Measurements from ENCODE around the gene MYOCOS. TPM values are rescaled to one million over a fixed set of nuclear protein-coding genes. Genes with fewer than 3 reads are reported as not detected.
"Not testable (repeated sequence)": the region's sequence is repeated elsewhere in the genome, so short reads cannot be mapped to it uniquely, and the experiment has no call there.

MYOCOS gene
- total RNA-seq, 2 experiments from 2014 or later, result not detected

DNA sequence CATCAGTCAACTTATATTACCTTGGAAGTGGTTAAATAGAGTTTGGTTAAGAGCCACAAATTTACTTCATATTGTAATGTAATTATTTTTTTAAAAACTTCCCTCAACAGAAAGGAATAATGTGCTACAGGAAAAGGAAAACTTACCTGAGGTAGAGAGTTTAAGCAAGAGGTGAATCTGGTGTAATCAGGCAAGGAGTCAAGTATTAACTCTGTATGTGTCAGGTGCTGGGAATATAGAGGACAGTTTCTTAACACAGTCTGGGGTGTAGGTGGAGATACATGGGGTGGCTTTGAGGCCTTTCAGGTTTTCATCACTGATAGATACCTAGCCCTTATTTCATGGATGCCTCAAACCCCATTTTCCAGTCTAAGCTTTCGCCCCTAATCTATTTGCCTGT, 25.9 kb upstream of the MYOCOS start:
- Mint-ChIP-seq H3K9me3 (no peaks in the 10 kb centered on the region), H3K27me3 (no peaks in the 10 kb centered on the region), H3K27ac (peak overlapping the region; percentile 35), H3K4me1 (ENCODE audit: low read depth) (no peaks in the 10 kb centered on the region), H3K4me3 (no peak overlapping the region), H3K36me3 (ENCODE audit: low read depth) (peaks cover 34% of the 10 kb centered on the region)
- CTCF ChIA-PET, result interaction anchor here (0.8 kb wide), 1 partner anchor 389 kb away, joined by 3 read pairs; no protein-coding TSS in a partner anchor
- no peak for DNase-seq
- ATAC-seq, result no peak
- intact Hi-C loops (cut with micrococcal nuclease), result no loop called here
- TF ChIP-seq, protein P1, sequence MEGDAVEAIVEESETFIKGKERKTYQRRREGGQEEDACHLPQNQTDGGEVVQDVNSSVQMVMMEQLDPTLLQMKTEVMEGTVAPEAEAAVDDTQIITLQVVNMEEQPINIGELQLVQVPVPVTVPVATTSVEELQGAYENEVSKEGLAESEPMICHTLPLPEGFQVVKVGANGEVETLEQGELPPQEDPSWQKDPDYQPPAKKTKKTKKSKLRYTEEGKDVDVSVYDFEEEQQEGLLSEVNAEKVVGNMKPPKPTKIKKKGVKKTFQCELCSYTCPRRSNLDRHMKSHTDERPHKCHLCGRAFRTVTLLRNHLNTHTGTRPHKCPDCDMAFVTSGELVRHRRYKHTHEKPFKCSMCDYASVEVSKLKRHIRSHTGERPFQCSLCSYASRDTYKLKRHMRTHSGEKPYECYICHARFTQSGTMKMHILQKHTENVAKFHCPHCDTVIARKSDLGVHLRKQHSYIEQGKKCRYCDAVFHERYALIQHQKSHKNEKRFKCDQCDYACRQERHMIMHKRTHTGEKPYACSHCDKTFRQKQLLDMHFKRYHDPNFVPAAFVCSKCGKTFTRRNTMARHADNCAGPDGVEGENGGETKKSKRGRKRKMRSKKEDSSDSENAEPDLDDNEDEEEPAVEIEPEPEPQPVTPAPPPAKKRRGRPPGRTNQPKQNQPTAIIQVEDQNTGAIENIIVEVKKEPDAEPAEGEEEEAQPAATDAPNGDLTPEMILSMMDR (IDR thresholded peaks at IDR 0.05), result no peak
- POLR2A ChIA-PET, result interaction anchor here (1.1 kb wide), 1 partner anchor 39 kb away, joined by 3 read pairs; no protein-coding TSS in a partner anchor

DNA sequence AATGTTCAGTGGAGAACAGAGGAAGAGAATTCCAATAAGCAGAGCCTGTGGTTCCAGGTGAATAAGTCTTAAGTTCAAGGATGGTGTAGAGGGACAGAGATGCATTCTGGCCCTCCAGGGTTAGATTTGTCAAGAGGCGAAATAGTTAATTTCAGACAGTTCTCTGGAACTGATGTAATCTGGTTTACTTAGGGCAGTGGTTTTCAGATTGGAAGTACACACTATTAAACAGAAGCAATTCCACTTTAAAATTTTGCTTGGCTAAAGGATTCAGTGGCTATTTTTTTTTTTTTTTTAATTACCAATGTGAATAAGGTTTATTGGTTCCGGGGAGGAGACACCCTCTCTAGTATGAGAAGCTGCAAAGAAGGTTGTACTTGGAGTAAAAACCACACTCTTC, 25.3 kb upstream of the MYOCOS start:
- Mint-ChIP-seq H3K4me1 (ENCODE audit: low read depth) (no peaks in the 10 kb centered on the region), H3K4me3 (no peak overlapping the region), H3K9me3 (no peaks in the 10 kb centered on the region), H3K27me3 (no peaks in the 10 kb centered on the region), H3K27ac (no peak overlapping the region), H3K36me3 (ENCODE audit: low read depth) (peaks cover 29% of the 10 kb centered on the region)
- DNase-seq (no peak), ATAC-seq (no peak)
- TF ChIP-seq, protein P1 (IDR thresholded peaks at IDR 0.05), result no peak
- intact Hi-C loops (cut with micrococcal nuclease), result no loop called here
- ChIA-PET POLR2A (no interaction called here), CTCF (no interaction called here)

DNA sequence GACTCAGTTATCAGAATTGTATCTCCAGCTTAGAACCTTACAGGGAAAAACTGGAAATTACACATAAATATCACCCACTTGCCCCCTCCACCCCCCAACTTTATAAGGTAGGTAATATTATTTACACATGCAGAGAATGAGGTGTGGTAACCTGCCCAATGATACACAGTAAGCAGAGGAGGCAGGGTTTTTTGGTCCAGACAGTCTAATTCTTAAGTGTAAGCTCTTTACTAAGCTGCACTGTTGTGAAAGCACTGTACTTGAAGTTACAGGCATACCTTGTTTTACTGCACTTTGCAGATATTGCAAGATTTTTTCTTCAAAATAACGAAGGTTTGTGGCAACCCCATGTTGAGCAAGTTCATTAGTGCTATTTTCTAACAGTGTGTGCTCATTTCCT, 24.8 kb upstream of the MYOCOS start:
- CTCF ChIA-PET, result no interaction called here
- H3K27me3 Mint-ChIP-seq, result no peaks in the 10 kb centered on the region
- no peaks in the 10 kb centered on the region for H3K4me1 Mint-ChIP-seq (ENCODE audit: low read depth)
- TF ChIP-seq, protein P1 (IDR thresholded peaks at IDR 0.05), result no peak
- no peak overlapping the region for H3K4me3 Mint-ChIP-seq
- no peaks in the 10 kb centered on the region for H3K9me3 Mint-ChIP-seq
- no peak overlapping the region for H3K27ac Mint-ChIP-seq
- ATAC-seq, result no peak
- intact Hi-C loops (cut with micrococcal nuclease), result no loop called here
- POLR2A ChIA-PET, result no interaction called here
- DNase-seq, result no peak
- H3K36me3 Mint-ChIP-seq (ENCODE audit: low read depth), result peaks cover 24% of the 10 kb centered on the region

DNA sequence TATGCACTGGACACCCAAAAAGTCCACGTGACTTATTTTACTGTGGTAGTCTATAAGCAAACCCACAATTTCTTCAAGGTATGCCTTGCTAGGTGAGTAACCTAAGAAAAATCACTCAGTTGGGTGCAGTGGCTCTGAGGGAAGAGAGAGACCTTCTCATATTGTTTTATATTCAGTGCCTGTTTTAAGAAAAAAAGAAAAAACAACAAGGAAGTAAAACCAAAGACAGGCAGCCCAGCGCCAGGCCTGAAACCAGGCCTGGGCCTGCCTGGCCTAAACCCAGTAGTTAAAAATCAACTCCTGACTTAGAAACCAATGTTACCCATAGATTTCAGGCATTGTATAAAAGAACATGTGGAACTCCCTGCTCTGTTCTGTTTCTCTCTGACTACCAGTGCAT, 21.7 kb upstream of the MYOCOS start:
- H3K9me3 Mint-ChIP-seq; DNase-seq; H3K4me1 Mint-ChIP-seq (ENCODE audit: low read depth); H3K4me3 Mint-ChIP-seq; H3K27me3 Mint-ChIP-seq; intact Hi-C loops (cut with micrococcal nuclease); CTCF ChIA-PET; H3K36me3 Mint-ChIP-seq (ENCODE audit: low read depth); ATAC-seq; H3K27ac Mint-ChIP-seq; POLR2A ChIA-PET: not testable (repeated sequence)

DNA sequence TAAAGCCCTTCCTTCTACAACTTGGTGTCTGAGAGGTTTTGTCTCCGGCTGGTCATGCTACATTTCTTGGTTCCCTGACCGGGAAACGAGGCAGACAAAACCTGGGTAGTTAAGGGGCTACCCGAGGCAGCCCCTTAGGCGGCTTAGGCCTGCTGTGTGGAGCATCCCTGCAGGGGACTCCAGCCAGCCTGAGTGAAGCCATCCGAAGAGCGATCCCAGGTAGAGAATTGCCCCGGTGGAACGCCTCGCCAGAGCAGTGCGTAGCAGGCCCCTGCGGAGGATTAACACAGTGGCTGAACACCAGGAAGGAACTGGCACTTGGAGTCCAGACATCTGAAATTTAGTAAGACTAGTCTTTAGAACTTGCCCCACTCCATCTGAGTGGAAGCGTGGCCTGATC, 21.2 kb upstream of the MYOCOS start:
- TF ChIP-seq, protein P1 (IDR thresholded peaks at IDR 0.05), result no peak
- ChIA-PET CTCF (no interaction called here), POLR2A (no interaction called here)
- H3K36me3 Mint-ChIP-seq (ENCODE audit: low read depth), result peaks cover 3% of the 10 kb centered on the region
- H3K4me1 Mint-ChIP-seq (ENCODE audit: low read depth), result no peaks in the 10 kb centered on the region
- intact Hi-C loops (cut with micrococcal nuclease), result no loop called here
- H3K27ac Mint-ChIP-seq, result no peak overlapping the region
- DNase-seq, result no peak
- H3K9me3 Mint-ChIP-seq, result no peaks in the 10 kb centered on the region
- no peak overlapping the region for H3K4me3 Mint-ChIP-seq
- ATAC-seq, result no peak
- no peaks in the 10 kb centered on the region for H3K27me3 Mint-ChIP-seq

DNA sequence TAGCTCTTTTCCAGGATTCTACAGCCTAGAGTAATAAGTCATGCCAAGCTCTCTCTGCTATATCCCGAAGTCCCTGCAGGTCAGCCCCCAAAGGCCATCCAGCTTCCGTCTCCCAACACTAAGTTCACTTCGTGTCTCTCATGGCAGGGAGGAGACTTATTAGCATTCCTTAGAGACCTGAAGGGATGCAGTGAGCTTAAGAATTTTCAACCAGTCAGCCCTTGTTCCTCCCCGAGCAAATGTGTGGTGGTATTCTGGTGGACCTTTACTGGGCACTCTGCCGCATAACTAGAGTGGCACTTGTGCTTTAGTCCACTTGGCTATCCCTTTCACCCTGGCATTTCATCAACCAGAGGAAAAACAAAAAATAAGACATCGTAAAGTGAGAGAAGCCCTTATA, 19.0 kb upstream of the MYOCOS start:
- ATAC-seq; H3K9me3 Mint-ChIP-seq; DNase-seq; H3K4me1 Mint-ChIP-seq (ENCODE audit: low read depth); CTCF ChIA-PET; H3K27me3 Mint-ChIP-seq; H3K36me3 Mint-ChIP-seq (ENCODE audit: low read depth); intact Hi-C loops (cut with micrococcal nuclease); H3K4me3 Mint-ChIP-seq; H3K27ac Mint-ChIP-seq; POLR2A ChIA-PET: not testable (repeated sequence)
